Activated CD8-positive, alpha-beta T cell treated with anti-CD3 and anti-CD28 coated beads, Interleukin-2, amount 10 ng/mL, durations not matched to agents 7 days and 5 days (primary cell): ENCODE measurements around the gene TGM2. TPM values are rescaled to one million over a fixed set of nuclear protein-coding genes. Genes with fewer than 3 reads are reported as not detected.

Source experiments
- ATAC-seq: fragments of 150-1000 bp; cut with Tn5 transposase; one replicate; pipeline ENCODE4 v1.10.0; 2021; ENCODE audit warnings: moderate library complexity
- CTCF ChIA-PET: fragments of 350-600 bp; sonication (Branson Sonifier 250); formaldehyde crosslinking; loops from one replicate; lab custom pipeline; 2021; ENCODE audit warnings: antibody characterized with exemption; lab: Charles Lee
- POLR2A ChIA-PET: fragments of 350-600 bp; sonication (Branson Sonifier 250); formaldehyde crosslinking; loops from one replicate; lab custom pipeline; 2021; ENCODE audit warnings: antibody characterized with exemption; lab: Charles Lee
- DNase-seq: peaks from one replicate; pipeline ENCODE4 v3.0.0-alpha.2; 2020
- H3K27ac Mint-ChIP-seq: one replicate; pipeline ENCODE4 v1.8.0; 2021; ENCODE audit warnings: mild to moderate bottlenecking, mixed read lengths
- H3K27me3 Mint-ChIP-seq: one replicate; pipeline ENCODE4 v1.8.0; 2021; ENCODE audit warnings: low read depth, mixed read lengths
- H3K36me3 Mint-ChIP-seq: one replicate; pipeline ENCODE4 v1.8.0; 2021; ENCODE audit warnings: low read depth, mixed read lengths
- H3K4me1 Mint-ChIP-seq: one replicate; pipeline ENCODE4 v1.8.0; 2021; ENCODE audit warnings: low read depth, mixed read lengths
- H3K4me3 Mint-ChIP-seq: one replicate; pipeline ENCODE4 v1.8.0; 2021; ENCODE audit warnings: mild to moderate bottlenecking, mixed read lengths
- H3K9me3 Mint-ChIP-seq: one replicate; pipeline ENCODE4 v1.8.0; 2022; ENCODE audit warnings: mixed read lengths; ENCODE audit not compliant: insufficient read depth
- total RNA-seq, 2 experiments: library from RNA; stranded (reverse); gene quantifications; one replicate each; pipeline ENCODE4 v1.2.3, GENCODE V29; 2021

TGM2 gene
- total RNA-seq, 2 experiments from 2014 or later: 0.31 to 0.34 TPM

DNA sequence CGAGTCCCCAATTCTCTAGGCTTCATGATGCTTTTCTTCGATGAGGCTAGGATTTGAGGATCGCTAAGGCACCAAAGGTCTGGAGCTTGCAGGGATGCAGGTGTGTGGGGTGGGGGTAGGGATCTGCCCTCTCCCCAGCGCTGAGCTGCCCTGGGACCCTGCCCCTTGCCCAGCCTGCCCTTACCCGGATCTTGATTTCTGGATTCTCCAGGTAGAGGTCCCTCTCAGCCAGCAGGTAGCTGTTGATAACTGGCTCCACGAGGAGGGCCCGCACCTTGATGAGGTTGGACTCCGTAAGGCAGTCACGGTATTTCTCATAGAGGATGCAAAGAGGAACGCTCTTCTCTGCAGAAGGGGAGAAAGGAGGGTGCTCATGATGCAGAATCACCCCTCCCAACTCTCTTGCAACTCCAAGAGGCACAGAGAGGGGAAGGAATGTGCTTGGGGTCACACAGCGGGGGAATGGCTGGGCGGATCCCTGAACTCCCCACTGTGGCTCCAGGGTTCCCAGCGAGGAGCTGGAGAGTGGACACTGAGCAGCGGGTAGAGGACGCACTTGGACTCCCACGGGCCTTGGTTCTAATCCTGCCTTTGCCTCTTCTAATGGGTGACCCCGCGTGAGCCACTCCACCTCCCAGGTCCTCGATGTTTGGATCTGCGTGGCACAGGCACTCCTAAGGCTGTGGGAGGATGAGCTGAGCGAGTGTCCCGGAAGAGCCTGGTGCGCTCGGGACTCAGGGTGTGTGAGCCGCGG lies 32.7 kb downstream of the TGM2 start:
- no peaks in the 10 kb centered on the region for H3K9me3 Mint-ChIP-seq
- peaks cover 6% of the 10 kb centered on the region for H3K27me3 Mint-ChIP-seq
- no peaks in the 10 kb centered on the region for H3K36me3 Mint-ChIP-seq
- ATAC-seq: no peak
- H3K4me3 Mint-ChIP-seq: no peak overlapping the region
- H3K4me1 Mint-ChIP-seq: peaks cover 17% of the 10 kb centered on the region
- no peak for DNase-seq
- CTCF ChIA-PET: no interaction called here
- POLR2A ChIA-PET: no interaction called here
- H3K27ac Mint-ChIP-seq: no peak overlapping the region

DNA sequence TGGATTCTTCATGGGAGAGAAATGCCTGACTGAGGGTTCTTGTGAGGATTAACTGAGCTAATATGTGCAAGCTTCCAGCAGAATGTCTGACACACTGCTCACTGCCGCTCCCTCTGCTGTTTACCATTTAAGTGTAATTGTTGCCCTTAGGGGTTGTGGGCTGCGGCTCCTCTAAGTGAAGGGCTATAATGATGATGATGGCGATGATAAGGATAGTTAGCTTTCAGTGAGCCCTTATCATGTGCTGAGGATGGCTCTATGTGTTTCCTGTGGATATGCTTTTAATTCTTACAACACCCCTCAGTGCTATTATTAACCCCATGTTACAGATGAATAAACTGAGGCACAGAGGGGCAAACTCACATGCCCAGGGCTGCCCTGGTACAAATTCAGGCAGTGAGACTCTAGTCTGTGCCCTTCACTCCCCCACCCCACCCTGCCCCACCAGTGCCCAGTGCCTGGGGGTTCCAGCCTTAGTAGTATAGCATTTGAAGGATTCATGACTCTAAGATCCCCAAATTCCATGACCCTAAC lies 33.4 kb downstream of the TGM2 start:
- no peak for DNase-seq
- CTCF ChIA-PET: no interaction called here
- peaks cover 6% of the 10 kb centered on the region for H3K27me3 Mint-ChIP-seq
- H3K36me3 Mint-ChIP-seq: no peaks in the 10 kb centered on the region
- no peak overlapping the region for H3K27ac Mint-ChIP-seq
- no peak for ATAC-seq
- H3K4me3 Mint-ChIP-seq: no peak overlapping the region
- peaks cover 17% of the 10 kb centered on the region for H3K4me1 Mint-ChIP-seq
- no peaks in the 10 kb centered on the region for H3K9me3 Mint-ChIP-seq
- POLR2A ChIA-PET: interaction anchor here (1.0 kb wide), 1 partner anchor 98 kb away, joined by 3 read pairs; the partner anchor contains the start of genes RPRD1B and TTI1

DNA sequence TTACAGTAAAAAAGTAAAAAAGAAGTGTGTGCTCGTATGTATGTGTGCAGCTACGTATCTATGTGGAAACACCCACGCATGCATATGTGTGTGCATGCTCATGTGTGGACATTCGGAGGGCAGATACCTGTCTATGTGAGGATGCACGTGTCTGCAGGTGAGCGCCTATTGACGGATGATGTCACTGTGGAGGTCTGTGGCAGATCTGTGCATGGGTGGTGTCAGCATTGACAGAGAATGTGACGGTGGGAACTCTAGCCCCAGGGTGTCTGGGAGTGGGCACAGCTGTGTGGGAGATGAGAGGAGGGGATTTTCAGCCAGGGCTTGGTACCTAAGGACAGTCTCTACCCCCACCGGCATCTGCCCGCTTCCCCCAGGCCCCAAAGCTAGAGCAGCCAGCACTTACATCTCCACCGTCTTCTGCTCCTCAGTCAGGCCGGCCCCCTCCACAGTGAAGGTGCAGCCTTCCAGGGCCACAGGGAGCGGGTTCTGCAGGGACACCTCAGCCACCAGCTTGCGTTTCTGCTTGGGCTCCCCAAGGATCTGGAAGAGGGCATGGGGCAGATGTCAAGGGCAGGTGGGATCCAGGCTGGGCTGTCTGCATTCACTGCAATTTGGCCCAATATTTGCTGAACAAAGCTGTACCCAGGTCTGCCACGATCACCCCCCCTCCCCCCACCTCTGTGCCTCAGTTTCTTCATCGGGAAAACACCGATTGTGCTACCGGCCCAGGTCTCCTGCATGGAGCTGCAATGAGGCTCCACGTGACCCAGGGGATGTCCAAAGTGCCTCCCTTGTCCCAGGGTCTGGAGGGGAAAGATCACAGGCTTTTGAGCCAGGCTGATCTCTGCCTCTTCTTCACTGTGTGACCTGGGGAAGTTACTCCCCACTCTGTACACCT lies 34.1 kb downstream of the TGM2 start:
- no peak overlapping the region for H3K4me3 Mint-ChIP-seq
- peaks cover 6% of the 10 kb centered on the region for H3K27me3 Mint-ChIP-seq
- peaks cover 17% of the 10 kb centered on the region for H3K4me1 Mint-ChIP-seq
- POLR2A ChIA-PET: interaction anchor here (0.6 to 1.0 kb wide), 2 partner anchors 98 to 250 kb away, joined by 3 read pairs; partner anchors contain the start of genes RPRD1B and TTI1
- DNase-seq (no peak), ATAC-seq (no peak)
- H3K27ac Mint-ChIP-seq: no peak overlapping the region
- CTCF ChIA-PET: interaction anchor here (1.0 kb wide), 1 partner anchor 17 kb away, joined by 5 read pairs; no protein-coding TSS in a partner anchor
- no peaks in the 10 kb centered on the region for H3K36me3 Mint-ChIP-seq
- no peaks in the 10 kb centered on the region for H3K9me3 Mint-ChIP-seq

DNA sequence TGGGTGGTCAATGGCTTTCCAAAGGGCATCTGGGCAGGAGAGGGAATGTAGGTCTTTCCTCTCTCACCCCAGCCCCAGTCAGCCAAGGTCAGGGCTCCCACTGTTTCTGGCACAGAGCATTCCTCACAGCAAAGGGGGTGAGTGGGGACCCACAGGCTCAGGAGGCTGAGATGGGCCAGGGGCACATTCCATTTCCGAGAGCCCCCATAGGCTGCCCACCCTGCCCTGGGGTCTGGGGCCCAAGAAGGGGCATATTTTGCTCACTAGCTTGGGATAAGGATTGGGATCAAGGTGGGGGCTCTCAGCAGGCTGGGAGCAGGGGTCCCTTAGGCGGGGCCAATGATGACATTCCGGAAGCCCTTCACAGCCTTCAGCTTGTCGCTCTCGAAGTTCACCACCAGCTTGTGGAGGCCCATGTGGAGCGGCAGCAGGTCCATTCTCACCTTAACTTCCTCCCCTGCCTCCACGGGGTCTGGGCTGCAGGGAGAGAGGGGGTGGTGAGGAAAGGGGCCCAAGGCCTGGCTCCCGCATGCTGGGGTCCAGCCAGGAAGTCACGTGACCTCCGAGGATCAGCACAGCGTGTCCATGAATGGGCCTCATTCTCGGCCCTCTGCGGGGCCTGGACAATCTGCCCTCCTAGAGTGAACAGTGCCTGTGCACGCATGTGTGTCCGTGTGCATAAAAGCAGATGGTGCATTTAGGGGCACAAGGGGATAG lies 35.0 kb downstream of the TGM2 start:
- ChIA-PET POLR2A (interaction anchor here (0.6 kb wide), 1 partner anchor 250 kb away, joined by 3 read pairs; no protein-coding TSS in a partner anchor), CTCF (interaction anchor here (1.0 kb wide), 1 partner anchor 16 kb away, joined by 5 read pairs; no protein-coding TSS in a partner anchor)
- no peaks in the 10 kb centered on the region for H3K9me3 Mint-ChIP-seq
- H3K27ac Mint-ChIP-seq: no peak overlapping the region
- no peak overlapping the region for H3K4me3 Mint-ChIP-seq
- no peak for ATAC-seq
- peaks cover 6% of the 10 kb centered on the region for H3K27me3 Mint-ChIP-seq
- DNase-seq: no peak
- H3K36me3 Mint-ChIP-seq: no peaks in the 10 kb centered on the region
- H3K4me1 Mint-ChIP-seq: peaks cover 14% of the 10 kb centered on the region

DNA sequence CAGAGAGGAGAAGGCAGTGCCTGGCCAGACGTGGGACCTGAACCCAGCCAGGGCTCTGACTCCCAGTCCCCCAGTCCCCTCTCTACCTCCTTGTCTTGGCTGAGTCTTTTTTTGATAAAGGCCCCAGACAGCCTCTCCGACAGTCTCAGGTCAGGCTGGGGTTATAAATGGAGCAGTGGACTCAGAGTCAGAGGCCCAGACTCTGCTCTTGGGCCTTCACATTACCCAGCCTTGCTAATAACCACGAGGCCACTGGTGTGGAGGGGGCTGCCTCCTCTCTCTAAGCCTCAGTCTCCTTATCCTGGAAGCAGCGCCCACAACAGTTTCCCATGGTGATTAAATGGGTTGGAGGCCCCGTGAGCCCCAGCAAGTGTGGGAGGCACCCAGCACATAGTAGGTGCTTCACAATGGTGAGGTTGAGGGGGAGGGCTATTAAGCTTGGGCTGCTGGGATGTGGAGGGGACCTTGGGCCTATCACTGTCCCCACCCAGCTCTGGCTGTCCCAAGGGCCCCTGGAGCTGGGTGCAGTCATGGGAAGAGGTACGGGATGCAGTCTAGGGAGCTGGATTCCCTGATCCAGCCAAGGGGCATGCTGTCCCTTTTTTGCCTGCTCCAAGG lies 35.7 kb downstream of the TGM2 start:
- no peaks in the 10 kb centered on the region for H3K36me3 Mint-ChIP-seq

DNA sequence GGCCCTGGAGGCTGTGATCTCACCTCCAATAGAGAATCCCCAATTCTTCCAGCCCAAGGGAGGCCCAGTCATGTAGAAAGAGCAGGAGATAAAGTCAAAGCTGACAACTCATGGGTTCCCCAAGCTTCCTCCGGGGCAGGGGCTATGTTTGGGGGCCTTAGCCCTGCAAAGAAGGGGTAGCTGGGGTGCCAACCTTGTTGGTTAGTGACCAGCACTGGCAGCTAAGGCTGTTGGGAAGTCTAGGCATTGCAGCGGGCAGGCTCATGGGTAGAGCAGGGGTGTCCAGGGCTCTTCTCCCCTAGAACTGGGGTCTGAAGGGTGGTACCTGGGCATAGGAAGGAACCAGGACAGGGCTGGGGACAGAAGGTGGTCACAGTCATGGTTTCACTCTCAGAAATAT lies 36.4 kb downstream of the TGM2 start:
- POLR2A ChIA-PET: no interaction called here
- ATAC-seq: no peak

More for the DNA sequence above, 35.7 kb downstream of the TGM2 start:
- DNase-seq (no peak), ATAC-seq (no peak)
- ChIA-PET CTCF (no interaction called here), POLR2A (no interaction called here)
- no peak overlapping the region for H3K4me3 Mint-ChIP-seq
- no peaks in the 10 kb centered on the region for H3K9me3 Mint-ChIP-seq
- no peak overlapping the region for H3K27ac Mint-ChIP-seq
- H3K4me1 Mint-ChIP-seq: peaks cover 7% of the 10 kb centered on the region
- peaks cover 6% of the 10 kb centered on the region for H3K27me3 Mint-ChIP-seq

DNA sequence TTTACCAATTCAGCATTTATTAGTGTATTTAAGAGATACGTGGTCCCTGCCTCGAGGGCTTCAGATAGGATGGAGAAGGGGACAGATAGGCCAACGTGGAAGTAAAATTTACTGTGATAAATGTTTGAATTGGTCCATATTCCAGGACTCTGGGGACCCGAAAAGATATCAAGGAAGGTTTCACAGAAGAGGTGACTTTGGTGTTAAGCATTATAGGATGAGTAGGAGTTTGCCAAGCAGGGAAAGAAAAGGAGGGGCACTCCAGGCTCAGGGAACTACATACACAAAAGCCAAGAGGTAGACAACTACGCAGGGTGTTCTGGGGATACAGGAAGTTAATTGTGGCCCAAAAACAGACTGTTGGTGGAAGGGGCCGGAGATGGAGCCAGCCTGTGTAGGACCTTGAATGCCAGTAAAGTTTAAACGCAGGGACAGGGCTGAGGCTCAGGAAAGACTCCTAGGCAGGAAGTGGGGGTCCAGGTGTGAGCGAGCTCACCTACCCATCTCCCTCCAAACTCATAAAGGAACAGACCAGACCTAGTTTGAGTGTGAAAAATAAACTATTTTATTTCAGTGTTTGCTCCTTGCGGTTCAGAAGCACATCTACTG lies 37.0 kb downstream of the TGM2 start:
- peaks cover 4% of the 10 kb centered on the region for H3K27me3 Mint-ChIP-seq
- no peaks in the 10 kb centered on the region for H3K36me3 Mint-ChIP-seq
- H3K4me3 Mint-ChIP-seq: no peak overlapping the region
- ChIA-PET CTCF (interaction anchor here (1.7 kb wide), 1 partner anchor 93 kb away, joined by 4 read pairs; no protein-coding TSS in a partner anchor), POLR2A (no interaction called here)
- no peak overlapping the region for H3K27ac Mint-ChIP-seq
- DNase-seq: no peak
- no peaks in the 10 kb centered on the region for H3K9me3 Mint-ChIP-seq
- H3K4me1 Mint-ChIP-seq: peaks cover 4% of the 10 kb centered on the region
- no peak for ATAC-seq

More for the DNA sequence above, 36.4 kb downstream of the TGM2 start:
- Mint-ChIP-seq H3K4me1 (peaks cover under 1% of the 10 kb centered on the region), H3K9me3 (no peaks in the 10 kb centered on the region), H3K4me3 (no peak overlapping the region), H3K36me3 (no peaks in the 10 kb centered on the region), H3K27me3 (peaks cover 4% of the 10 kb centered on the region), H3K27ac (no peak overlapping the region)
- CTCF ChIA-PET: interaction anchor here (1.7 kb wide), 1 partner anchor 93 kb away, joined by 4 read pairs; no protein-coding TSS in a partner anchor
- DNase-seq: no peak

DNA sequence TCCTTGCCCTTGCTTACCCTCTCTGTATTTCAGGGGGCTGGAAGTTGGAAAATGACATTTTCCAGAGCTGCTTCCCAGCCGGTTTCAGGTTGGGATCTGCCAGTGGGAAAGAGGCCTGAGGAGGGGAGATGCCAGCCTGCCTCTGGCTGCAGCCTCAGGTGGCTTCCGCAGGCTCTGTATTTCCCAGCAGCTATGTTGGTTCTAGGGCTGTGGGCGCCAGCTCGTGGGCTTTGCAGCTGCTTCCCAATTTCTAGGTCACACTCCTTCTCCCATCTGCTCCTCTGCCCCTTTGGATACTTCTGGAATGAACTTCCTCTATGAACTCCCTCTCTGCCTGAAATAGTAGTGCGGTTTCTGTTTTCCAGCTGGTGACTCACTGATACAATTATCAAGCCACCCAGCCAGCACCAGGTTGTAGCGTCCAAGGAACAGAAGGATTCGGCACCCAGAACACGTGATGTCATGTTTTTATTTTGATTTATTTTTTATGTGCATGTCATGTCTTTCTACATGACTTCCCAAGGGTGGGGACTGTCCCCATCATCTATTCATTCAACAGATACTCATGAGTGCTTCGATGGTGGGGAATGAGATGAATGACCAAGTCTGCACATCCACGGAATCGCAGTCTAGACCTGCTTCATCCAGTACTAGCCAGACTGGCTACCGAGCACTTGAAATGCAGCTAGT lies 38.0 kb downstream of the TGM2 start:
- Mint-ChIP-seq H3K4me3 (no peak overlapping the region), H3K9me3 (no peaks in the 10 kb centered on the region), H3K27ac (no peak overlapping the region), H3K36me3 (no peaks in the 10 kb centered on the region), H3K4me1 (peaks cover 6% of the 10 kb centered on the region), H3K27me3 (no peaks in the 10 kb centered on the region)
- ATAC-seq: no peak
- CTCF ChIA-PET: interaction anchor here (1.7 kb wide), 1 partner anchor 94 kb away, joined by 4 read pairs; no protein-coding TSS in a partner anchor
- no peak for DNase-seq
- POLR2A ChIA-PET: no interaction called here

DNA sequence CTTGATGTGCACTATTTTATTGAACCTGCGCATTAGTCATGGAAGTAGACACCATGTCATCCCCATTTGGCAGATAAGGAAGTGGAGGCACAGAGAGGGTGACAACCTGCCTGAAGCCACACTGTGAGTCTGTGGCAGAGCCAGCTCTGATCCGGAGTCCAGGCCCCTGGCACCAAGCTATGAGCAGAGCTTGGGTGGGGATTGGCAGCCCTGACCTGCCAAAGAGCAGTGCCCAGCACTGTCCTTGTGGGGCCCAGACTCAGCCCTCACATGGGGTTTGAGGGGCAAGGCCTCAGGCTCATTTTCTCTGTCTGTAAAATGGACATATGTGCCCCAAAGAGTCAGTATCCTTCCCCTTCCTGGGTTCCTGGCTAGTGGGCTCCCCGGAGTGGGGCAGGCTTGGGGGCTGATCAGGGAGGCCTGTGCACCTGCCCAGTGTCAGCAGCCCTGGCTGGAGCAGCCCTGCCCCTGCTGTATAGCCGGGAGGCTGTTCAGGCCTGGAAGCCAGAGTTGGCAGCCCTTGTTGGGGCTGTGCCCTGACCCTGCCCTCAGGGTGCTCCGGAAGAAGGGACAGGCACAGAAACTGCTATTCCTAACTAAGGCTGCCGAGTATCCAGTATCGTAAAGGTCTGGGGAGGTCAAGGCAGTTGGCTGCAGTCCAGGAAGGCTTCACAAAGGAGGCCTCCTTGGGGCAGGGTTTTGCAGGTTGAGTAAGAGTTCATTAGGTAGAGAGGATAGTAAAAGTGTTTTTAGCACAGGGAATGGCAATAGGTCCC lies 38.7 kb downstream of the TGM2 start:
- DNase-seq: no peak
- Mint-ChIP-seq H3K36me3 (no peaks in the 10 kb centered on the region), H3K4me3 (no peak overlapping the region), H3K27me3 (no peaks in the 10 kb centered on the region), H3K4me1 (peaks cover 6% of the 10 kb centered on the region), H3K27ac (no peak overlapping the region), H3K9me3 (no peaks in the 10 kb centered on the region)
- ChIA-PET CTCF (interaction anchor here (1.3 kb wide), 1 partner anchor 13 kb away, joined by 3 read pairs; no protein-coding TSS in a partner anchor), POLR2A (no interaction called here)
- ATAC-seq: no peak
